ENCODE measurements around the gene THRA.

The THRA gene

GRCh38 chr17:40090237-40091119 lies 27.7 kb downstream of the THRA start:
- TF ChIP-seq PPARA (CRISPR knock-in tag; IDR thresholded peaks at IDR 0.05; ENCODE audit: borderline replicate concordance) (no peak), SNAI2 (CRISPR knock-in tag; IDR thresholded peaks at IDR 0.05) (no peak), ARNTL (CRISPR knock-in tag; IDR thresholded peaks at IDR 0.05; ENCODE audit: borderline replicate concordance, low read depth) (no peak), CSDC2 (CRISPR knock-in tag; IDR thresholded peaks at IDR 0.05) (no peak), CREB5 (CRISPR knock-in tag; IDR thresholded peaks at IDR 0.05; ENCODE audit: low read depth) (no peak), POU6F1 (CRISPR knock-in tag; IDR thresholded peaks at IDR 0.05; ENCODE audit: borderline replicate concordance, low read depth) (no peak), CSRNP3 (CRISPR knock-in tag; IDR thresholded peaks at IDR 0.05) (no peak)

GRCh38 chr17:40091691-40092397 lies 29.1 kb downstream of the THRA start:
- peak; percentile 13 for ATAC-seq
- TF ChIP-seq PPARA (CRISPR knock-in tag; IDR thresholded peaks at IDR 0.05; ENCODE audit: borderline replicate concordance) (no peak), CSRNP3 (CRISPR knock-in tag; IDR thresholded peaks at IDR 0.05) (no peak), BACH2 (CRISPR knock-in tag; IDR thresholded peaks at IDR 0.05; ENCODE audit: borderline replicate concordance) (no peak), CSDC2 (CRISPR knock-in tag; IDR thresholded peaks at IDR 0.05) (no peak), TSHZ2 (CRISPR knock-in tag; IDR thresholded peaks at IDR 0.05) (no peak), TCF4 (CRISPR knock-in tag; IDR thresholded peaks at IDR 0.05; ENCODE audit: borderline replicate concordance) (no peak), POU6F1 (CRISPR knock-in tag; IDR thresholded peaks at IDR 0.05; ENCODE audit: borderline replicate concordance, low read depth) (no peak), ZFP30 (CRISPR knock-in tag; IDR thresholded peaks at IDR 0.05) (no peak), ISL1 (CRISPR knock-in tag; IDR thresholded peaks at IDR 0.05) (no peak), CREB5 (CRISPR knock-in tag; IDR thresholded peaks at IDR 0.05; ENCODE audit: low read depth) (no peak), ZFP3 (CRISPR knock-in tag; IDR thresholded peaks at IDR 0.05) (no peak), OSR1 (CRISPR knock-in tag; IDR thresholded peaks at IDR 0.05) (no peak), GLIS3 (CRISPR knock-in tag; IDR thresholded peaks at IDR 0.05) (no peak), RARB (CRISPR knock-in tag; IDR thresholded peaks at IDR 0.05) (no peak), ARNTL (CRISPR knock-in tag; IDR thresholded peaks at IDR 0.05; ENCODE audit: borderline replicate concordance, low read depth) (no peak), TOX (CRISPR knock-in tag; IDR thresholded peaks at IDR 0.05; ENCODE audit: borderline replicate concordance) (no peak), SNAI2 (CRISPR knock-in tag; IDR thresholded peaks at IDR 0.05) (no peak)

More at GRCh38 chr17:40090237-40091119, 27.7 kb downstream of the THRA start:
- ATAC-seq: peak; percentile 14; the same call in 2 of the 3 replicates
